OCI-LY7 (cell line): ENCODE measurements around the gene USP25.

Experiments used
- EZH2phosphoT487 ChIP-seq: fragments of 200-600 bp; sonication (generic); IDR thresholded peaks from 2 replicates; pipeline ENCODE4 v1.6.1; 2018; ENCODE audit warnings: low read depth, borderline replicate concordance, mild to moderate bottlenecking, mixed run types, antibody characterized with exemption, low read length, moderate library complexity, mixed read lengths
- TF ChIP-seq, protein P1 (sequence below): fragments of 200-600 bp; sonication (generic); conservative IDR thresholded peaks from 2 replicates; pipeline ENCODE4 v1.5.1; 2014; ENCODE audit warnings: mild to moderate bottlenecking, antibody characterized with exemption, low read length, moderate library complexity, mixed read lengths

DNA sequence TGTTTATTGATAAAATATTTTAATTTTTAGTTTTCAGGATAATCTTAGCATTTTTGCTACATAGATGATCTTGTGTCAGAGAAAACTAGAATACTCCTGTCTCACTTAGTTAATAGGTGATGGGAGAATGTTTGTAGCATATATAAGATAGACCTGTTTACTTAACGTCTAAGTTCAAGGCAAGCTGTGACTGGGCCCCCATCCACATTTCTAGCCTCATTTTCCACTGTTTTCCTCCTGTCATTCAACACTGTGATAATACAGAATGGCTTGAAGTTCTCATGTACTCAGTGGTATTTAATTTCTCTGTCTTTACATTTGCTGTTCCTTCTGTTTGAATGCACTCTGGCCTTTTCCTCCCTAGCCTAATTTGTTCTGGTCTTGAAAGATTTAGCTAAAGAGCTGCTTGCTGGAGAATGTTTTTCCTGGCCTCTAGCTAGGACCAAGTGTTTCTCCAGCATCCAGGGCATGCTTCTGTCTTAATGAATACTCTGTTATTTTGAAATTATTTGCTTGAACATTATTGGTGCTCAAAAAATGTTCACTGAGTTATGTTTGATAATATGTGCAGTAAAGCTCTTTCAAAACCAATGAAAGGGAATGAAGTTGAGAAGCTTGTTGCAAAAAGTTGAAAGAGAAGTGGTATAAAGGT is 37.3 kb downstream of the USP25 start:
- TF ChIP-seq, protein P1, sequence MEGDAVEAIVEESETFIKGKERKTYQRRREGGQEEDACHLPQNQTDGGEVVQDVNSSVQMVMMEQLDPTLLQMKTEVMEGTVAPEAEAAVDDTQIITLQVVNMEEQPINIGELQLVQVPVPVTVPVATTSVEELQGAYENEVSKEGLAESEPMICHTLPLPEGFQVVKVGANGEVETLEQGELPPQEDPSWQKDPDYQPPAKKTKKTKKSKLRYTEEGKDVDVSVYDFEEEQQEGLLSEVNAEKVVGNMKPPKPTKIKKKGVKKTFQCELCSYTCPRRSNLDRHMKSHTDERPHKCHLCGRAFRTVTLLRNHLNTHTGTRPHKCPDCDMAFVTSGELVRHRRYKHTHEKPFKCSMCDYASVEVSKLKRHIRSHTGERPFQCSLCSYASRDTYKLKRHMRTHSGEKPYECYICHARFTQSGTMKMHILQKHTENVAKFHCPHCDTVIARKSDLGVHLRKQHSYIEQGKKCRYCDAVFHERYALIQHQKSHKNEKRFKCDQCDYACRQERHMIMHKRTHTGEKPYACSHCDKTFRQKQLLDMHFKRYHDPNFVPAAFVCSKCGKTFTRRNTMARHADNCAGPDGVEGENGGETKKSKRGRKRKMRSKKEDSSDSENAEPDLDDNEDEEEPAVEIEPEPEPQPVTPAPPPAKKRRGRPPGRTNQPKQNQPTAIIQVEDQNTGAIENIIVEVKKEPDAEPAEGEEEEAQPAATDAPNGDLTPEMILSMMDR: no peak
- TF ChIP-seq EZH2phosphoT487: no peak
